Measurements from ENCODE around the gene RNGTT.
"Not testable (repeated sequence)": the region's sequence is repeated elsewhere in the genome, so short reads cannot be mapped to it uniquely, and the experiment has no call there.

RNGTT gene

GRCh38 chr6:88808381-88808780 lies 155.0 kb downstream of the RNGTT start:
- DNase-seq (ENCODE audit: low read depth, low spot score) = no peak

- DNase-seq (ENCODE audit: low read depth, low spot score) = no peak
Observed at GRCh38 chr6:88807622-88808021, 155.8 kb downstream of the RNGTT start.

GRCh38 chr6:88806728-88807127 lies 156.7 kb downstream of the RNGTT start:
- DNase-seq (ENCODE audit: low read depth, low spot score) = no peak

GRCh38 chr6:88804701-88805100 lies 158.7 kb downstream of the RNGTT start:
- DNase-seq (ENCODE audit: low read depth, low spot score) = no peak

GRCh38 chr6:88785478-88785877 lies 177.9 kb downstream of the RNGTT start:
- DNase-seq (ENCODE audit: low read depth, low spot score) = no peak

GRCh38 chr6:88780714-88781389 lies 182.6 kb downstream of the RNGTT start:
- DNase-seq (ENCODE audit: low read depth, low spot score) = peak; percentile 8

- DNase-seq (ENCODE audit: low read depth, low spot score) = no peak
Observed at GRCh38 chr6:88775866-88776571, 187.4 kb downstream of the RNGTT start.

- DNase-seq (ENCODE audit: low read depth, low spot score) = not testable (repeated sequence)
Observed at GRCh38 chr6:88768114-88768513, 195.3 kb downstream of the RNGTT start.

- no peak for DNase-seq (ENCODE audit: low read depth, low spot score)
Observed at GRCh38 chr6:88764081-88764480, 199.3 kb downstream of the RNGTT start.

GRCh38 chr6:88763160-88763559 lies 200.3 kb downstream of the RNGTT start:
- DNase-seq (ENCODE audit: low read depth, low spot score) = no peak

GRCh38 chr6:88761237-88762031 lies 202.0 kb downstream of the RNGTT start:
- no peak for DNase-seq (ENCODE audit: low read depth, low spot score)

- no peak for DNase-seq (ENCODE audit: low read depth, low spot score)
Observed at GRCh38 chr6:88760091-88760490, 203.3 kb downstream of the RNGTT start.

- DNase-seq (ENCODE audit: low read depth, low spot score) = no peak
Observed at GRCh38 chr6:88750936-88751335, 212.5 kb downstream of the RNGTT start.

- no peak for DNase-seq (ENCODE audit: low read depth, low spot score)
Observed at GRCh38 chr6:88749849-88750248, 213.6 kb downstream of the RNGTT start.

GRCh38 chr6:88748141-88748540 lies 215.3 kb downstream of the RNGTT start:
- no peak for DNase-seq (ENCODE audit: low read depth, low spot score)

- DNase-seq (ENCODE audit: low read depth, low spot score) = no peak
Observed at GRCh38 chr6:88741939-88742338, 221.5 kb downstream of the RNGTT start.

GRCh38 chr6:88741071-88741470 lies 222.3 kb downstream of the RNGTT start:
- no peak for DNase-seq (ENCODE audit: low read depth, low spot score)

GRCh38 chr6:88734544-88734943 lies 228.9 kb downstream of the RNGTT start:
- no peak for DNase-seq (ENCODE audit: low read depth, low spot score)

- no peak for DNase-seq (ENCODE audit: low read depth, low spot score)
Observed at GRCh38 chr6:88730611-88731011, 232.8 kb downstream of the RNGTT start.

- DNase-seq (ENCODE audit: low read depth, low spot score) = no peak
Observed at GRCh38 chr6:88728756-88729155, 234.7 kb downstream of the RNGTT start.

GRCh38 chr6:88726409-88726808 lies 237.0 kb downstream of the RNGTT start:
- DNase-seq (ENCODE audit: low read depth, low spot score) = not testable (repeated sequence)
